ENCODE measurements around the gene SH3PXD2B. TPM values are rescaled to one million over a fixed set of nuclear protein-coding genes. Genes with fewer than 3 reads are reported as not detected.

The SH3PXD2B gene
- total RNA-seq, 1 experiment from 2014 or later, result 27.5 TPM

DNA sequence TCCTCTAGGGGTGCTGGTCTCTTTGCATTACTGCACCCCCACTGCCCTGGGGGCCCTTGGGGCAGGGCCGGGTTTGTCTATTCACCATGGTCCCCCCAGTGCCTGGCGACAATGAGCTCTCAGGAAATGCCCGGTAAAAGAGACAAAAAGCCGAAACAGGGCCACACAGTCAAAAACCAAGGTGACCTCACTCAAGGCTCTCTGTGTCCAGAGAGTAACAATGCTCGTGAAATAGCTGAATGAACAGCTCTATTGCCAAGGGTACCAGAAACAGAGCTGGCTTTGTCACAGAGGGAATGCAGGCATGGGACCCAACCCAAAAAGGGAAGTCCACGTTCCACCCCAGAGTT is 16.0 kb downstream of the SH3PXD2B start:
- BruUV-seq (replicated peaks), result no TSS peak
- CTCF ChIA-PET, result interaction anchor here (1.8 to 3.0 kb wide), 2 partner anchors 9 to 13 kb away, joined by 5 to 22 read pairs; no protein-coding TSS in a partner anchor
- Histone ChIP-seq H3K79me2 (ENCODE audit: insufficient read depth, low read length) (peaks cover 22% of the 10 kb centered on the region; the same call in 1 of the 2 replicates), H3K36me3 (ENCODE audit: control insufficient read depth in 1 of 2, insufficient read depth in 2 of 2, low read length in 2 of 2) (no peaks in the 10 kb centered on the region), H3K27ac (ENCODE audit: low read depth, low read length) (no peak overlapping the region), H3K9me3 (ENCODE audit: control insufficient read depth in 1 of 2, insufficient read depth in 1 of 2, low read depth in 1 of 2, low read length in 2 of 2) (no peaks in the 10 kb centered on the region), H4K20me1 (ENCODE audit: insufficient read depth) (0 out of 2 replicates have a peak, but pooled peaks cover 8% of the 10 kb centered on the region), H3K4me3 (replicated peaks in 1 of 2; ENCODE audit: low read depth in 1 of 2, low read length in 2 of 2) (no peak overlapping the region), H3K9ac (ENCODE audit: low read length) (no peak overlapping the region), H3K27me3 (ENCODE audit: insufficient read depth, low read length) (no peaks in the 10 kb centered on the region), H3K4me1 (ENCODE audit: control insufficient read depth in 1 of 2, insufficient read depth in 2 of 2, low read length in 2 of 2) (peaks cover 5 to 6% of the 10 kb centered on the region in 2 experiments; a peak in 3 of 4 replicates), H2AFZ (ENCODE audit: low read depth, low read length, poor library complexity, severe bottlenecking) (no peak overlapping the region), H3K4me2 (ENCODE audit: low read length) (no peak overlapping the region), H3K9me2 (ENCODE audit: insufficient read depth) (no peaks in the 10 kb centered on the region)
- TF ChIP-seq EGR1 (IDR thresholded peaks at IDR 0.05; ENCODE audit: low read depth) (no peak), MAX (IDR thresholded peaks at IDR 0.05) (no peak)
- RAD21 ChIA-PET (ENCODE audit: low non-redundant PET in 1 of 2, low total read pairs in 2 of 2, uncharacterized antibody in 2 of 2, unreplicated experiment in 2 of 2), result no interaction called here
- ATAC-seq (no peak), DNase-seq (ENCODE audit: low read depth, low spot score) (no peak)
- POLR2A ChIA-PET, result no interaction called here
- intact Hi-C loops (cut with micrococcal nuclease), result no loop called here

DNA sequence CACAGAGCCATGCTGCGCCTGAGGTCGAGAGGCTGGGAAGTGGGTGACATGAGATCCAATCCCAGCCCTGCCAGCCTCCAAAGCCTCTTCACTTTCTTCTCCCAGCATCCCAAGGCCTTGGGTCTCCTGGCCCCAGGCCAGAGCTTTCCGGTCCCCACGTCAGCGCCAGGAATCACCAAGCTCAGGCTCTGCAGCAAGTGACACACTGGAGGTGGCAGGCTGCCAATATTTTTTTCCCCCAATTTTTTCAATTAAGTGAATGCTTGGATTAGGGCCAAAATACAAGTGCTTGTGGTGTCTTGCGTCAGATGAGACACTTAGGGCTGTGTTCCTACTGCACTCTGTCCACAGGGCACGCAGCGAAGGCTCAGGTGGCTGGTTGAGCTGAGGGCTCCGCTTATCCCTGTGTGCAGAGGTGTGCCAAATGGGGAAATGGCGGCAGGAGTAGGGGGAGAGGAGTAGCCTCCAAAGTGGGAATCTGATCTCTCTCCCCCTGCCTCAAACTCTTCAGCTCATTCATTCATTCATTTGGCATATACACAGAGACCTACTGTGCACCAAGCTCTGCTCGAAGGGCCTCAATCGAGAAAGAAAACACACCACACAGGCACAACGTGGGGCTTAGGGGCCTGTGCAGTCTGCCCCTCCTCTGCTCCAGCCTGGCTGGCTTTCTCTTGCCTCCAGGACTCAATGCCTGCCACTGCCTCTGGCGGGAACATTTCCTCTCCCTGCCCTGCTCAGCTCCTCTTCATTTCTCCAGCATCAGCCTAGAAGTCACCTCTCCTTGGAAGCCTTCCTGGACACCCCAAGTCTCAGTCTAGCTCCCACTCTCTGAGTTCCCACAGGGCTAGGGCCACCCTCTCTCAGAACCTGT is 16.6 kb downstream of the SH3PXD2B start:
- no peak overlapping the region for H3K4me2 ChIP-seq (ENCODE audit: low read length)
- intact Hi-C loops (cut with micrococcal nuclease), result no loop called here

More for the DNA sequence above, 16.6 kb downstream of the SH3PXD2B start:
- H2AFZ ChIP-seq (ENCODE audit: low read depth, low read length, poor library complexity, severe bottlenecking), result no peak overlapping the region
- no TSS peak for BruUV-seq (replicated peaks)
- ChIA-PET RAD21 (ENCODE audit: low non-redundant PET in 1 of 2, low total read pairs in 2 of 2, uncharacterized antibody in 2 of 2, unreplicated experiment in 2 of 2) (no interaction called here), POLR2A (no interaction called here), CTCF (interaction anchor here (1.8 to 3.0 kb wide), 2 partner anchors 10 to 14 kb away, joined by 5 to 22 read pairs; no protein-coding TSS in a partner anchor)
- DNase-seq (ENCODE audit: low read depth, low spot score) (peak; percentile 8), ATAC-seq (peak; percentile 55; the same call in 1 of the 2 replicates)
- H3K27ac ChIP-seq (ENCODE audit: low read depth, low read length), result no peak overlapping the region
- no peaks in the 10 kb centered on the region for H3K9me3 ChIP-seq (ENCODE audit: control insufficient read depth in 1 of 2, insufficient read depth in 1 of 2, low read depth in 1 of 2, low read length in 2 of 2)
- TF ChIP-seq FOSL1 (IDR thresholded peaks at IDR 0.05; ENCODE audit: low read depth), result no peak
- TF ChIP-seq, protein P1, sequence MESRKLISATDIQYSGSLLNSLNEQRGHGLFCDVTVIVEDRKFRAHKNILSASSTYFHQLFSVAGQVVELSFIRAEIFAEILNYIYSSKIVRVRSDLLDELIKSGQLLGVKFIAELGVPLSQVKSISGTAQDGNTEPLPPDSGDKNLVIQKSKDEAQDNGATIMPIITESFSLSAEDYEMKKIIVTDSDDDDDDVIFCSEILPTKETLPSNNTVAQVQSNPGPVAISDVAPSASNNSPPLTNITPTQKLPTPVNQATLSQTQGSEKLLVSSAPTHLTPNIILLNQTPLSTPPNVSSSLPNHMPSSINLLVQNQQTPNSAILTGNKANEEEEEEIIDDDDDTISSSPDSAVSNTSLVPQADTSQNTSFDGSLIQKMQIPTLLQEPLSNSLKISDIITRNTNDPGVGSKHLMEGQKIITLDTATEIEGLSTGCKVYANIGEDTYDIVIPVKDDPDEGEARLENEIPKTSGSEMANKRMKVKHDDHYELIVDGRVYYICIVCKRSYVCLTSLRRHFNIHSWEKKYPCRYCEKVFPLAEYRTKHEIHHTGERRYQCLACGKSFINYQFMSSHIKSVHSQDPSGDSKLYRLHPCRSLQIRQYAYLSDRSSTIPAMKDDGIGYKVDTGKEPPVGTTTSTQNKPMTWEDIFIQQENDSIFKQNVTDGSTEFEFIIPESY (IDR thresholded peaks at IDR 0.05; ENCODE audit: extremely low read depth, insufficient replicate concordance, low read length), result no peak
- TF ChIP-seq EZH2 (IDR thresholded peaks at IDR 0.05), result no peak
- no peak for TF ChIP-seq EGR1 (IDR thresholded peaks at IDR 0.05; ENCODE audit: low read depth)
- TF ChIP-seq, protein P2, sequence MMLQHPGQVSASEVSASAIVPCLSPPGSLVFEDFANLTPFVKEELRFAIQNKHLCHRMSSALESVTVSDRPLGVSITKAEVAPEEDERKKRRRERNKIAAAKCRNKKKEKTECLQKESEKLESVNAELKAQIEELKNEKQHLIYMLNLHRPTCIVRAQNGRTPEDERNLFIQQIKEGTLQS (IDR thresholded peaks at IDR 0.05), result no peak
- peak; percentile 39; the same call in 1 of the 2 replicates for TF ChIP-seq CEBPB (IDR thresholded peaks at IDR 0.05; ENCODE audit: low read depth)
- H3K9ac ChIP-seq (ENCODE audit: low read length), result no peak overlapping the region
- H3K4me1 ChIP-seq (ENCODE audit: control insufficient read depth in 1 of 2, insufficient read depth in 2 of 2, low read length in 2 of 2), result peaks cover 0 to 4% of the 10 kb centered on the region in 2 experiments; a peak in 1 of 4 replicates
- H3K9me2 ChIP-seq (ENCODE audit: insufficient read depth), result no peaks in the 10 kb centered on the region
- H3K27me3 ChIP-seq (ENCODE audit: insufficient read depth, low read length), result no peaks in the 10 kb centered on the region
- H3K4me3 ChIP-seq (replicated peaks in 1 of 2; ENCODE audit: low read depth in 1 of 2, low read length in 2 of 2), result no peak overlapping the region
- H3K36me3 ChIP-seq (ENCODE audit: control insufficient read depth in 1 of 2, insufficient read depth in 2 of 2, low read length in 2 of 2), result no peaks in the 10 kb centered on the region
- 0 out of 2 replicates have a peak, but pooled peaks cover 4% of the 10 kb centered on the region for H4K20me1 ChIP-seq (ENCODE audit: insufficient read depth)
- peaks cover 19% of the 10 kb centered on the region; the same call in 1 of the 2 replicates for H3K79me2 ChIP-seq (ENCODE audit: insufficient read depth, low read length)

All from HCT116 (cell line).